NB4 (cell line): ENCODE measurements around the gene UBTD2.

Source experiments
- DNase-seq: peaks from one replicate; pipeline ENCODE4 v3.0.0; 2010; ENCODE audit warnings: low read depth
- H3K4me3 ChIP-seq: one replicate; pipeline ENCODE4 v1.5.1; 2011; ENCODE audit warnings: mild to moderate bottlenecking, low read depth, low read length, moderate library complexity
- CTCF ChIP-seq: IDR thresholded peaks from one replicate; pipeline ENCODE4 v1.5.1; 2012; ENCODE audit warnings: low read depth, low read length
- MAX ChIP-seq: IDR thresholded peaks from 2 replicates; pipeline ENCODE4 v1.6.1; 2011; ENCODE audit warnings: low read depth, low read length
- MYC ChIP-seq: IDR thresholded peaks from 2 replicates; pipeline ENCODE4 v1.6.1; 2011; ENCODE audit warnings: low read depth, low read length
- POLR2A ChIP-seq: IDR thresholded peaks from 2 replicates; pipeline ENCODE4 v1.6.1; 2011; ENCODE audit warnings: mild to moderate bottlenecking; ENCODE audit not compliant: insufficient read length; ENCODE audit errors: extremely low read depth

The UBTD2 gene

GRCh38 chr5:172182291-172182690 is 101.3 kb downstream of the UBTD2 start:
- peak; percentile 56 for DNase-seq

GRCh38 chr5:172180936-172181335 is 102.6 kb downstream of the UBTD2 start:
- H3K4me3 ChIP-seq, result peak overlapping the region; percentile 2
- TF ChIP-seq POLR2A, result no peak
- 0 out of 2 replicates have a peak, but pooled peaks have one; percentile 6 for TF ChIP-seq MAX
- no peak for DNase-seq

More at GRCh38 chr5:172182291-172182690, 101.3 kb downstream of the UBTD2 start:
- no peak for TF ChIP-seq CTCF
- no peak for TF ChIP-seq MAX
- TF ChIP-seq MYC, result no peak
- no peak for TF ChIP-seq POLR2A
- H3K4me3 ChIP-seq, result no peak overlapping the region

GRCh38 chr5:172178991-172179989 is 104.3 kb downstream of the UBTD2 start:
- TF ChIP-seq POLR2A (no peak), MYC (no peak), MAX (no peak), CTCF (no peak)
- DNase-seq, result peak; percentile 88
- peak overlapping the region; percentile 38 for H3K4me3 ChIP-seq

GRCh38 chr5:172178301-172178987 is 105.1 kb downstream of the UBTD2 start:
- DNase-seq, result peak; percentile 50
- TF ChIP-seq POLR2A (no peak), CTCF (no peak), MAX (no peak), MYC (no peak)
- H3K4me3 ChIP-seq, result peak overlapping the region; percentile 38

- no peak overlapping the region for H3K4me3 ChIP-seq
- no peak for DNase-seq
- no peak for TF ChIP-seq POLR2A
These were observed 106.4 kb downstream of the UBTD2 start for GRCh38 chr5:172177176-172177575.

- H3K4me3 ChIP-seq, result peak overlapping the region; percentile 65
- TF ChIP-seq POLR2A (peak; percentile 27), MYC (peak; percentile 71), MAX (peak; percentile 48), CTCF (no peak)
- peak; percentile 98 for DNase-seq
These were observed 108.3 kb downstream of the UBTD2 start for GRCh38 chr5:172175263-172175719.
